HCT116 (cell line): ENCODE data around the gene SLC6A18. TPM values are rescaled to one million over a fixed set of nuclear protein-coding genes. Genes with fewer than 3 reads are reported as not detected.

Experiments used
- ATAC-seq: fragments of 200-7000 bp; cut with Tn5 transposase; 2 replicates; pipeline ENCODE4 v1.9.1; 2020; ENCODE audit warnings: mild to moderate bottlenecking, moderate library complexity
- BruUV-seq: library from RNA; stranded (reverse); fragments of 400-500 nt; replicated peaks from 2 replicates; lab custom pipeline; 2021; lab: Mats Ljungman, UMichigan
- CTCF ChIA-PET: fragments of 300-600 bp; sonication (Branson Sonifier 250); formaldehyde crosslinking; loops from one replicate; lab custom pipeline; 2021; ENCODE audit warnings: antibody characterized with exemption; lab: Charles Lee
- POLR2A ChIA-PET: fragments of 300-600, 350-600 bp; sonication (Branson Sonifier 250); formaldehyde crosslinking; loops from one replicate; lab custom pipeline; 2021; ENCODE audit warnings: antibody characterized with exemption; lab: Charles Lee
- RAD21 ChIA-PET, 2 experiments: fragments of 300-600 bp; sonication (Branson Sonifier 250); formaldehyde crosslinking; loops; one replicate each; lab custom pipeline; 2023; ENCODE audit warnings: low total read pairs in 2 of 2; ENCODE audit not compliant: uncharacterized antibody in 2 of 2, unreplicated experiment in 2 of 2, low non-redundant PET in 1 of 2; lab: Charles Lee
- DNase-seq: peaks from one replicate; pipeline ENCODE4 v3.0.0-alpha.2; 2010; ENCODE audit warnings: low read depth, low spot score
- H2AFZ ChIP-seq: fragments of 200-600 bp; shearing (Covaris generic), sonication (generic); 2 replicates; pipeline ENCODE4 v1.6.1; 2017; ENCODE audit warnings: low read depth, mixed run types, mixed read lengths, antibody characterized with exemption, low read length; ENCODE audit not compliant: poor library complexity, severe bottlenecking
- H3K27ac ChIP-seq: 2 replicates; pipeline ENCODE4 v1.5.1; 2012; ENCODE audit warnings: low read depth, low read length
- H3K27me3 ChIP-seq: fragments of 200-600 bp; sonication (generic); 2 replicates; pipeline ENCODE4 v1.6.1; 2016; ENCODE audit warnings: mixed run types, low read length, mixed read lengths; ENCODE audit not compliant: insufficient read depth
- H3K36me3 ChIP-seq, 2 experiments: fragments of 200-500 bp in 1 of 2; fragments of 200-600 bp in 1 of 2; sonication (Bioruptor generic) in 1 of 2; sonication (generic) in 1 of 2; 2 replicates each; pipeline versions ENCODE4 v1.5.1 to v1.6.1; 2014 to 2016; ENCODE audit warnings: low read length in 2 of 2, inconsistent platforms in 1 of 2, mixed read lengths in 1 of 2, mixed run types in 1 of 2; ENCODE audit not compliant: insufficient read depth in 2 of 2, control insufficient read depth in 1 of 2
- H3K4me1 ChIP-seq, 2 experiments: fragments of 200-600 bp in 1 of 2; sonication (generic) in 1 of 2; 2 replicates each; pipeline versions ENCODE4 v1.5.1 to v1.6.1; 2012 to 2017; ENCODE audit warnings: low read length in 2 of 2, inconsistent platforms in 1 of 2, mild to moderate bottlenecking in 1 of 2, mixed read lengths in 1 of 2, mixed run types in 1 of 2, moderate library complexity in 1 of 2; ENCODE audit not compliant: insufficient read depth in 2 of 2, control insufficient read depth in 1 of 2
- H3K4me2 ChIP-seq: fragments of 200-600 bp; sonication (generic); 2 replicates; pipeline ENCODE4 v1.6.1; 2017; ENCODE audit warnings: mixed run types, low read length, mixed read lengths
- H3K4me3 ChIP-seq, 2 experiments: fragments of 200-600 bp in 1 of 2; sonication (generic) in 1 of 2; replicated peaks in 1 of 2; 2 replicates each; pipeline ENCODE4 v1.5.1; 2011 to 2016; ENCODE audit warnings: low read length in 2 of 2, control low read depth in 1 of 2, low read depth in 1 of 2, mild to moderate bottlenecking in 1 of 2, mixed read lengths in 1 of 2, mixed run types in 1 of 2
- H3K79me2 ChIP-seq: fragments of 200-600 bp; sonication (generic); 2 replicates; pipeline ENCODE4 v1.6.1; 2017; ENCODE audit warnings: mild to moderate bottlenecking, mixed run types, low read length, moderate library complexity, mixed read lengths; ENCODE audit not compliant: insufficient read depth
- H3K9ac ChIP-seq: fragments of 200-600 bp; sonication (generic); 2 replicates; pipeline ENCODE4 v1.6.1; 2016; ENCODE audit warnings: low read length, mixed read lengths
- H3K9me2 ChIP-seq: fragments of 200-600 bp; sonication (generic), shearing (Covaris generic); 2 replicates; pipeline ENCODE4 v1.6.1; 2017; ENCODE audit warnings: mixed run types, mild to moderate bottlenecking, moderate library complexity; ENCODE audit not compliant: insufficient read depth
- H3K9me3 ChIP-seq, 2 experiments: fragments of 200-500 bp in 1 of 2; fragments of 200-600 bp in 1 of 2; sonication (Bioruptor generic) in 1 of 2; sonication (generic) in 1 of 2; 2 replicates each; pipeline ENCODE4 v1.6.1; 2014 to 2017; ENCODE audit warnings: low read length in 2 of 2, mixed read lengths in 2 of 2, inconsistent platforms in 1 of 2, low read depth in 1 of 2, mild to moderate bottlenecking in 1 of 2, mixed run types in 1 of 2, moderate library complexity in 1 of 2; ENCODE audit not compliant: control insufficient read depth in 1 of 2, insufficient read depth in 1 of 2
- H4K20me1 ChIP-seq: fragments of 200-600 bp; sonication (generic), shearing (Covaris generic); 2 replicates; pipeline ENCODE4 v1.6.1; 2017; ENCODE audit warnings: mixed run types, mild to moderate bottlenecking, moderate library complexity; ENCODE audit not compliant: insufficient read depth
- ATF3 ChIP-seq: IDR thresholded peaks from 2 replicates; pipeline ENCODE4 v1.6.1; 2012
- CEBPB ChIP-seq: IDR thresholded peaks from 2 replicates; pipeline ENCODE4 v1.6.1; 2012; ENCODE audit warnings: low read depth
- EGR1 ChIP-seq: IDR thresholded peaks from 2 replicates; pipeline ENCODE4 v1.6.1; 2012; ENCODE audit warnings: low read depth
- EZH2 ChIP-seq: fragments of 200-600 bp; sonication (generic); IDR thresholded peaks from 2 replicates; pipeline ENCODE4 v1.6.1; 2017; ENCODE audit warnings: antibody characterized with exemption, mixed run types
- EZH2phosphoT487 ChIP-seq: fragments of 200-600 bp; IDR thresholded peaks from 2 replicates; pipeline ENCODE4 v1.6.1; 2018; ENCODE audit warnings: antibody characterized with exemption, borderline replicate concordance
- FOSL1 ChIP-seq: IDR thresholded peaks from 2 replicates; pipeline ENCODE4 v1.6.1; 2012; ENCODE audit warnings: low read depth
- MAX ChIP-seq: IDR thresholded peaks from 2 replicates; pipeline ENCODE4 v1.6.1; 2012
- POLR2A ChIP-seq: IDR thresholded peaks from 2 replicates; pipeline ENCODE4 v1.7.0; 2011; ENCODE audit warnings: borderline replicate concordance; ENCODE audit not compliant: insufficient read depth, insufficient read length; ENCODE audit errors: extremely low read depth
- SP1 ChIP-seq: IDR thresholded peaks from 2 replicates; pipeline ENCODE4 v1.6.1; 2012; ENCODE audit warnings: low read depth
- SRF ChIP-seq: IDR thresholded peaks from 2 replicates; pipeline ENCODE4 v1.6.1; 2012; ENCODE audit warnings: low read depth
- TCF7L2 ChIP-seq: IDR thresholded peaks from 2 replicates; pipeline ENCODE4 v1.7.0; 2011; ENCODE audit warnings: borderline replicate concordance, inconsistent platforms; ENCODE audit not compliant: insufficient read depth, insufficient read length; ENCODE audit errors: extremely low read depth
- ZFX ChIP-seq: fragments of 450-650 bp; IDR thresholded peaks from 2 replicates; pipeline ENCODE4 v1.6.1; 2017
- ZNF274 ChIP-seq: fragments of 200-500 bp; sonication (Bioruptor generic); IDR thresholded peaks from 2 replicates; pipeline ENCODE4 v1.6.1; 2014; ENCODE audit warnings: mild to moderate bottlenecking, low read depth, low read length, inconsistent platforms
- intact Hi-C: fragments of 100-400 bp; cut with micrococcal nuclease; formaldehyde crosslinking; loops from 2 replicates; pipeline ENCODE4 v1.10.0; 2022
- total RNA-seq: library from RNA; stranded (reverse); gene quantifications from one replicate; pipeline ENCODE4 v1.2.1, GENCODE V29; 2021; ENCODE audit not compliant: unreplicated experiment
- TF ChIP-seq, protein P1 (sequence below), 3 experiments: fragments of 200-600 bp in 1 of 3; sonication (generic) in 1 of 3; IDR thresholded peaks in 2 of 3; conservative IDR thresholded peaks in 1 of 3; 2 replicates each; pipeline ENCODE4 v1.5.1; 2012 to 2017; ENCODE audit warnings: low read depth in 2 of 3, low read length in 2 of 3, antibody characterized with exemption in 1 of 3, borderline replicate concordance in 1 of 3, control low read depth in 1 of 3, mild to moderate bottlenecking in 1 of 3, mixed read lengths in 1 of 3, mixed run types in 1 of 3, moderate library complexity in 1 of 3; ENCODE audit not compliant: insufficient read depth in 1 of 3

The SLC6A18 gene
- total RNA-seq, 1 experiment from 2014 or later = not detected

DNA sequence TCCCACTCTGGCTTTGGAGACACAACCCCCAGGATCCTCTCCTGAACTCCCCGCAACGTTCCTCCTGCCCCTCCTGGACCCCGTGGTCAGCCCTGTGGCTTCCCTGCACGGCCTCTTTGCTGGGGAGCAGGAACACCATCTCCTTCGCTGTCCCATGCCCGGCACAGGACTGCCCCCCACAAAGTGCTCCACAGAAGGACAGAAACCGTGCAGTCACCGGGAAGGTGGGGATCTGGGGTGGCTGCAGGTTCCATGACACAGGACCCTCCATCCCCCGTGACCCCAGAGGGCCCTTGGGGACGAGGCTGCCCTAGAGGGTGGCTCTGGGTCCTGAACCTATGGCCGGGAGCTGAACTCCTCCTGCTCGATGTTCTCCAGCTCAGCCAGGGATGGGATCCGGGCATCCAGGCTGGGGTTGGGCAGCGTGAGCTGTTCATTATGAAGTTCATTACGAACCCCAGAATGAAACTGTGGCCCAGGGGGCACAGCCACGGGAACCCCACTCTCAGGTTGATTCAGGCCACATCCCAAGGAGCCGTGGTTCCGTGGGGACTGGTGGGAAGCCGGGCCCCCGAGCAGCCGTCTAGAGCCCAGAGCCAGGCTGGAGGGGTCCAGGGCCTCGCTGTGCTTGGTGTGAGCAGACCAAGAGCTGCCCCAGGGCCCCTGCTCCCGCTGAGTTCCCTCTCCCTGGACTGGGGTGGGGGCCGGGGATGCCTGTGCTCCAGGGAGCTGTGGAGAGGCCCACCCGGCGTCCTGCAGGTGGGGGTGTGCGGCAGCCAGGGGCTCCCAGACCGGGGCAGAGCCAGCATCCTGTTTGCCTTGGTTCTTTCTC lies 24.5 kb upstream of the SLC6A18 start:
- Histone ChIP-seq H3K9ac (no peak overlapping the region), H3K9me3 (no peaks in the 10 kb centered on the region), H2AFZ (no peak overlapping the region), H3K9me2 (no peaks in the 10 kb centered on the region), H3K4me3 (no peak overlapping the region), H4K20me1 (no peaks in the 10 kb centered on the region), H3K27ac (no peak overlapping the region), H3K79me2 (no peaks in the 10 kb centered on the region), H3K4me1 (0 out of 4 replicates have a peak, but pooled peaks cover 0 to 3% of the 10 kb centered on the region in 2 experiments), H3K4me2 (no peak overlapping the region), H3K36me3 (no peaks in the 10 kb centered on the region), H3K27me3 (peaks cover 11% of the 10 kb centered on the region; the same call in 1 of the 2 replicates)
- no TSS peak for BruUV-seq
- ATAC-seq = no peak
- RAD21 ChIA-PET = no interaction called here
- POLR2A ChIA-PET = no interaction called here
- intact Hi-C loops = no loop called here
- TF ChIP-seq POLR2A (no peak), FOSL1 (no peak), SP1 (no peak), ZFX (no peak), TCF7L2 (no peak)
- CTCF ChIA-PET = no interaction called here
- no peak for DNase-seq

- Histone ChIP-seq H3K4me1 (0 out of 4 replicates have a peak, but pooled peaks cover 0 to 3% of the 10 kb centered on the region in 2 experiments), H3K79me2 (no peaks in the 10 kb centered on the region), H3K4me3 (no peak within 1 kb of the TSS), H3K27ac (no peak within 1 kb of the TSS), H3K36me3 (no peaks in the 10 kb centered on the region), H3K9ac (no peak within 1 kb of the TSS)
- intact Hi-C loops = no loop called here
- POLR2A ChIA-PET = no interaction called here
- no peak for ATAC-seq
- DNase-seq = no peak
- TF ChIP-seq ZNF274 (no peak), POLR2A (no peak), EZH2 (no peak), ZFX (no peak), SRF (no peak), EGR1 (no peak), ATF3 (no peak), EZH2phosphoT487 (no peak), MAX (no peak), CEBPB (no peak)
- TF ChIP-seq, protein P1, sequence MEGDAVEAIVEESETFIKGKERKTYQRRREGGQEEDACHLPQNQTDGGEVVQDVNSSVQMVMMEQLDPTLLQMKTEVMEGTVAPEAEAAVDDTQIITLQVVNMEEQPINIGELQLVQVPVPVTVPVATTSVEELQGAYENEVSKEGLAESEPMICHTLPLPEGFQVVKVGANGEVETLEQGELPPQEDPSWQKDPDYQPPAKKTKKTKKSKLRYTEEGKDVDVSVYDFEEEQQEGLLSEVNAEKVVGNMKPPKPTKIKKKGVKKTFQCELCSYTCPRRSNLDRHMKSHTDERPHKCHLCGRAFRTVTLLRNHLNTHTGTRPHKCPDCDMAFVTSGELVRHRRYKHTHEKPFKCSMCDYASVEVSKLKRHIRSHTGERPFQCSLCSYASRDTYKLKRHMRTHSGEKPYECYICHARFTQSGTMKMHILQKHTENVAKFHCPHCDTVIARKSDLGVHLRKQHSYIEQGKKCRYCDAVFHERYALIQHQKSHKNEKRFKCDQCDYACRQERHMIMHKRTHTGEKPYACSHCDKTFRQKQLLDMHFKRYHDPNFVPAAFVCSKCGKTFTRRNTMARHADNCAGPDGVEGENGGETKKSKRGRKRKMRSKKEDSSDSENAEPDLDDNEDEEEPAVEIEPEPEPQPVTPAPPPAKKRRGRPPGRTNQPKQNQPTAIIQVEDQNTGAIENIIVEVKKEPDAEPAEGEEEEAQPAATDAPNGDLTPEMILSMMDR (IDR thresholded peaks at IDR 0.05 in 2 of 3, conservative IDR thresholded peaks at IDR 0.05 in 1 of 3; ENCODE audit: borderline replicate concordance in 1 of 3, insufficient read depth in 1 of 3, low read depth in 2 of 3, low read length in 2 of 3) = no peak
- TF ChIP-seq, all 23 proteins: peak for 0
- no peak within 1 kb of the TSS for H3K4me2 ChIP-seq
- no peaks in the 10 kb centered on the region for H3K9me3 ChIP-seq
- peaks cover 11% of the 10 kb centered on the region; the same call in 1 of the 2 replicates for H3K27me3 ChIP-seq
- H3K9me2 ChIP-seq = no peaks in the 10 kb centered on the region
- CTCF ChIA-PET = no interaction called here
- H2AFZ ChIP-seq = no peak within 1 kb of the TSS
- no TSS peak for BruUV-seq
- RAD21 ChIA-PET = no interaction called here
- H4K20me1 ChIP-seq = no peaks in the 10 kb centered on the region
Observed at GRCh38 chr5:1201327-1202025, 23.7 kb upstream of the SLC6A18 start, which contains the start of gene SLC6A19. Gene SLC6A19 (plus strand): TSS chr5:1201595. CDS start chr5:1201651, 56 bp downstream.
